ENCODE results near the gene GALNT14.
"Not testable (repeated sequence)": the region's sequence is repeated elsewhere in the genome, so short reads cannot be mapped to it uniquely, and the experiment has no call there.

GALNT14 gene

DNA sequence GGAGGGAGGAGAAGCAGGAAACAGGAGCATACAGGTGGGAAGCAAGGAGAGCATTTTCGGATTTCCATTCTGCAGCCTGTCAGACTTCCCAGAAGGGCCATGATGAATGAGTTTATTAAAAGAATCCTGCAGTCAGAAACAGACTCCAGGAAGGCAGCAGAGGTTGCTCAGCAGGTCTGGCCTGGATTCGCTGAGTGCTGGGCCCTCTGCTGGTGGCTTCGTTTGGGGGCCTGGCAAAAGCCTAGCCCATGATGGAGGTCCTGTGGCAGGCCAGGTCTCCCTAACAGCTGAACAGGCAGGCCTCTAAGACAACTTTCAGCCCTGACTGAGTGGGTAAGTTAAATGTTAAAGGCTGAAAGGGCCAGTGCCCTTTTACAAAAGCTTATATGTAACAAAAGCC is 222.8 kb downstream of the GALNT14 start:
- H3K79me2 ChIP-seq (ENCODE audit: control insufficient read depth, insufficient read depth, low read length) = no peaks in the 10 kb centered on the region
- H3K9ac ChIP-seq (ENCODE audit: low read length) = no peak overlapping the region
- H3K4ac ChIP-seq (ENCODE audit: low read depth, low read length) = no peak overlapping the region
- no peaks in the 10 kb centered on the region for H3K27me3 ChIP-seq (ENCODE audit: insufficient read depth, low read length, poor library complexity)
- H2BK120ac ChIP-seq (ENCODE audit: low read depth, low read length) = no peak overlapping the region
- H3K36me3 ChIP-seq (ENCODE audit: control insufficient read depth, insufficient read depth, low read length) = no peaks in the 10 kb centered on the region
- no peaks in the 10 kb centered on the region for H3K4me1 ChIP-seq (ENCODE audit: control insufficient read depth, low read depth, low read length)
- no peak overlapping the region for H4K8ac ChIP-seq (ENCODE audit: low read depth, low read length)
- no peak overlapping the region for H3K18ac ChIP-seq (ENCODE audit: low read length)
- H2BK15ac ChIP-seq (replicated peaks; ENCODE audit: low read depth) = no peak overlapping the region
- H2AK5ac ChIP-seq (ENCODE audit: low read length) = no peak overlapping the region
- WGBS (ENCODE audit: extremely low coverage, insufficient coverage, low lambda C conversion rate) = no CpG with 5 or more reads among the region's 3 CpGs
- no peak overlapping the region for H3K4me2 ChIP-seq (ENCODE audit: low read length)
- no peak overlapping the region for H2BK5ac ChIP-seq (ENCODE audit: low read length)
- no peak overlapping the region for H4K5ac ChIP-seq (ENCODE audit: low read length)
- H3K23ac ChIP-seq (ENCODE audit: low read length) = no peak overlapping the region
- H3K79me1 ChIP-seq (ENCODE audit: low read length) = no peaks in the 10 kb centered on the region
- H3K27ac ChIP-seq (ENCODE audit: low read depth, low read length) = no peak overlapping the region
- H3K4me3 ChIP-seq (ENCODE audit: low read length) = no peak overlapping the region
- DNase-seq = peak; percentile 82
- peak overlapping the region; percentile 8 for H3K56ac ChIP-seq (ENCODE audit: low read length)

DNA sequence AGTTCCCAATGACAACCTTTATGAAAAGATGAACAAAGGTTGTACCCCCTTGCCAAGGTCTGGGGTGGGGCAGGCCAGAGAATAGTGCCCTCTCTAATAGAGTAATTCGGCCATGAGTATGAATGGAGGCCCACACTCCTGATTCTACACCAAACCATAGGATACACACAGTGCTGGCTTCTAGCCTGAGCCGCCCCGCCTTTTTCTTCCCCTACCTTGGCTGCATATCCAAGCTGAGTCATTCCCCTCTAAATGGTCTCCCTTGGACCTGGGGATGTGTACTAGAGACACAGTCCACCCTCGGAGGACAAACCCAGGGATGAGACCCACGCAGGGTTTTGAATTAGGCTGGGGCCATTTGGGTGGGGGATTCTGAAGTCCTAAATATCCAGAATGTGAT is 223.8 kb downstream of the GALNT14 start:
- no CpG with 5 or more reads among the region's 5 CpGs for WGBS (ENCODE audit: extremely low coverage, insufficient coverage, low lambda C conversion rate)

DNA sequence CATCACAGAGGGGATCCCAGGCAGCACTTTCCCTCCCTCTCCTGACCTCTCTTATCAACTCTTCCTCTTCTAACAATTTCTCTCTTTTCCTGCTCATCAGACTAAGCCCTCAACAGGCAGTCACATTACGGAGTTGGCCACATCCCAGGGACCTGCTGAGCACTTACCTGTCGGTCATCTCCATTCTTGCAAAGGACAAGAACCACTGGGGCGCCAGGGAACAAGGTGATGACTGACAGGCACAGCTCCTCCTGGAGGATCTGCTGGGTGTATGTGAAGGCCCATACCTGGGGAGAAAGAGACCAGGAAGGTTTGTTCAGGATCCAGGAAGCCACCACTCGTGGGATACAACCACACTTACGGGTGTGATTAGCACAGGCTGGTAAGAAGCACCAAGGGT is 226.2 kb downstream of the GALNT14 start:
- DNase-seq = no peak
- Histone ChIP-seq H3K79me1 (ENCODE audit: low read length) (no peaks in the 10 kb centered on the region), H3K27me3 (ENCODE audit: insufficient read depth, low read length, poor library complexity) (no peaks in the 10 kb centered on the region), H3K27ac (ENCODE audit: low read depth, low read length) (no peak overlapping the region), H3K18ac (ENCODE audit: low read length) (no peak overlapping the region), H3K23ac (ENCODE audit: low read length) (no peak overlapping the region), H3K56ac (ENCODE audit: low read length) (no peak overlapping the region), H3K36me3 (ENCODE audit: control insufficient read depth, insufficient read depth, low read length) (no peaks in the 10 kb centered on the region), H2BK15ac (replicated peaks; ENCODE audit: low read depth) (no peak overlapping the region), H2AK5ac (ENCODE audit: low read length) (no peak overlapping the region), H3K4me3 (ENCODE audit: low read length) (no peak overlapping the region), H3K79me2 (ENCODE audit: control insufficient read depth, insufficient read depth, low read length) (no peaks in the 10 kb centered on the region), H3K4ac (ENCODE audit: low read depth, low read length) (no peak overlapping the region), H3K9ac (ENCODE audit: low read length) (no peak overlapping the region), H2BK120ac (ENCODE audit: low read depth, low read length) (no peak overlapping the region), H4K5ac (ENCODE audit: low read length) (no peak overlapping the region), H3K4me1 (ENCODE audit: control insufficient read depth, low read depth, low read length) (no peaks in the 10 kb centered on the region), H3K4me2 (ENCODE audit: low read length) (no peak overlapping the region), H2BK5ac (ENCODE audit: low read length) (no peak overlapping the region), H4K8ac (ENCODE audit: low read depth, low read length) (no peak overlapping the region)
- WGBS (ENCODE audit: extremely low coverage, insufficient coverage, low lambda C conversion rate) = no CpG with 5 or more reads among the region's 5 CpGs

More for the DNA sequence above, 223.8 kb downstream of the GALNT14 start:
- no peak overlapping the region for H3K9ac ChIP-seq (ENCODE audit: low read length)
- H3K23ac ChIP-seq (ENCODE audit: low read length) = no peak overlapping the region
- no peaks in the 10 kb centered on the region for H3K79me2 ChIP-seq (ENCODE audit: control insufficient read depth, insufficient read depth, low read length)
- no peak overlapping the region for H3K4me2 ChIP-seq (ENCODE audit: low read length)
- no peak overlapping the region for H4K8ac ChIP-seq (ENCODE audit: low read depth, low read length)
- H4K5ac ChIP-seq (ENCODE audit: low read length) = no peak overlapping the region
- no peak overlapping the region for H3K4me3 ChIP-seq (ENCODE audit: low read length)
- H3K79me1 ChIP-seq (ENCODE audit: low read length) = no peaks in the 10 kb centered on the region
- H2BK5ac ChIP-seq (ENCODE audit: low read length) = no peak overlapping the region
- no peak overlapping the region for H2AK5ac ChIP-seq (ENCODE audit: low read length)
- no peaks in the 10 kb centered on the region for H3K4me1 ChIP-seq (ENCODE audit: control insufficient read depth, low read depth, low read length)
- H3K56ac ChIP-seq (ENCODE audit: low read length) = no peak overlapping the region
- H3K27ac ChIP-seq (ENCODE audit: low read depth, low read length) = no peak overlapping the region
- H3K4ac ChIP-seq (ENCODE audit: low read depth, low read length) = no peak overlapping the region
- no peaks in the 10 kb centered on the region for H3K27me3 ChIP-seq (ENCODE audit: insufficient read depth, low read length, poor library complexity)
- no peak for DNase-seq
- no peak overlapping the region for H3K18ac ChIP-seq (ENCODE audit: low read length)
- no peak overlapping the region for H2BK120ac ChIP-seq (ENCODE audit: low read depth, low read length)
- no peak overlapping the region for H2BK15ac ChIP-seq (replicated peaks; ENCODE audit: low read depth)
- H3K36me3 ChIP-seq (ENCODE audit: control insufficient read depth, insufficient read depth, low read length) = no peaks in the 10 kb centered on the region

DNA sequence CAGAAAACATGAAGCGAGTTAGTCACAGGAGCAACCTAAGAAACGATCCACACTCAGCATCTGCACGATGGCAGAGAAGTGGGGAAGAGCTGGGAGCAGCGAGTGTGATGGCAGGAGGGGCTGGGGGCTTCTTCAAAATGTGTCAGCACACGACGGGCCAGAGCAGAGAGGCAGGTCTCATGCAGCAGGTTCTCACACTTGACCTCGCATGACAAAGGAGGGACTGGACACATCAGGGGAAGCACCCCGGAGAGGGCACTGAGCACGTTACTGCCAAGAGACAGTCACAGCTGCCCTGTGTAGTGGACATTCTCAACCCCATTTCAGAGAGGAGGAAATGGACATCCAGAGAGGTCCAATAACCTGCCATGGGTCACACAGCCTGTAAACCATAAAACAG is 226.9 kb downstream of the GALNT14 start:
- H3K36me3 ChIP-seq (ENCODE audit: control insufficient read depth, insufficient read depth, low read length) = no peaks in the 10 kb centered on the region
- H3K9ac ChIP-seq (ENCODE audit: low read length) = no peak overlapping the region
- H2BK15ac ChIP-seq (replicated peaks; ENCODE audit: low read depth) = no peak overlapping the region
- no peaks in the 10 kb centered on the region for H3K79me1 ChIP-seq (ENCODE audit: low read length)
- H2BK5ac ChIP-seq (ENCODE audit: low read length) = no peak overlapping the region
- H2AK5ac ChIP-seq (ENCODE audit: low read length) = no peak overlapping the region
- H3K4ac ChIP-seq (ENCODE audit: low read depth, low read length) = no peak overlapping the region
- H3K4me1 ChIP-seq (ENCODE audit: control insufficient read depth, low read depth, low read length) = no peaks in the 10 kb centered on the region
- H3K18ac ChIP-seq (ENCODE audit: low read length) = no peak overlapping the region
- H2BK120ac ChIP-seq (ENCODE audit: low read depth, low read length) = no peak overlapping the region
- no peak overlapping the region for H4K8ac ChIP-seq (ENCODE audit: low read depth, low read length)
- no peaks in the 10 kb centered on the region for H3K79me2 ChIP-seq (ENCODE audit: control insufficient read depth, insufficient read depth, low read length)
- no peak for DNase-seq
- no peak overlapping the region for H3K23ac ChIP-seq (ENCODE audit: low read length)
- no peak overlapping the region for H3K27ac ChIP-seq (ENCODE audit: low read depth, low read length)
- H4K5ac ChIP-seq (ENCODE audit: low read length) = no peak overlapping the region
- no CpG with 5 or more reads among the region's 9 CpGs for WGBS (ENCODE audit: extremely low coverage, insufficient coverage, low lambda C conversion rate)
- no peak overlapping the region for H3K56ac ChIP-seq (ENCODE audit: low read length)
- H3K4me3 ChIP-seq (ENCODE audit: low read length) = no peak overlapping the region
- H3K27me3 ChIP-seq (ENCODE audit: insufficient read depth, low read length, poor library complexity) = no peaks in the 10 kb centered on the region
- H3K4me2 ChIP-seq (ENCODE audit: low read length) = no peak overlapping the region

DNA sequence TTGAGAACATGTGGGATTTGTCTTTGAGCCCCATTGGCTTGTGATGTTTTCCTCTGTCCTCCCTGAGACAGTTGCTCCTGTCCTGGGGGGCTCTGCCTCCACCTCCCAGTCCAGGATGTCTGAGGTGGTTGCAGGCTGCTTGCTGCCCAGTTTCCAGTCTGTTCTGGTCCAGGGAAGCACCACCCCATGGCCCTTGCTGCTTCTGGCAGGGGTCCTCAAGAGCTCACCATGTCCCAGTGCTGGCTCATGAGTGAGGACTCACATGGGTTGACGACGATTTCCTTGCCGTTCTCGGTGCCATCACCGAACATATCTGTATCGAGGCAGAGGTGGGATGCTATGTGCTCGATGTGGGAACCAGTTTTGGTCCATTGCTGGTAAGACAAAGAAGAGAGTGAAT is 227.6 kb downstream of the GALNT14 start:
- H3K79me2 ChIP-seq (ENCODE audit: control insufficient read depth, insufficient read depth, low read length) = no peaks in the 10 kb centered on the region
- no peak overlapping the region for H3K18ac ChIP-seq (ENCODE audit: low read length)
- H3K4me3 ChIP-seq (ENCODE audit: low read length) = no peak overlapping the region
- no peak overlapping the region for H4K8ac ChIP-seq (ENCODE audit: low read depth, low read length)
- no peaks in the 10 kb centered on the region for H3K27me3 ChIP-seq (ENCODE audit: insufficient read depth, low read length, poor library complexity)
- no peak overlapping the region for H3K4me2 ChIP-seq (ENCODE audit: low read length)
- H2BK120ac ChIP-seq (ENCODE audit: low read depth, low read length) = no peak overlapping the region
- no peaks in the 10 kb centered on the region for H3K36me3 ChIP-seq (ENCODE audit: control insufficient read depth, insufficient read depth, low read length)
- no CpG with 5 or more reads among the region's 7 CpGs for WGBS (ENCODE audit: extremely low coverage, insufficient coverage, low lambda C conversion rate)
- H3K23ac ChIP-seq (ENCODE audit: low read length) = no peak overlapping the region
- H4K5ac ChIP-seq (ENCODE audit: low read length) = no peak overlapping the region
- H2BK5ac ChIP-seq (ENCODE audit: low read length) = no peak overlapping the region
- H3K27ac ChIP-seq (ENCODE audit: low read depth, low read length) = no peak overlapping the region
- no peaks in the 10 kb centered on the region for H3K4me1 ChIP-seq (ENCODE audit: control insufficient read depth, low read depth, low read length)
- H2BK15ac ChIP-seq (replicated peaks; ENCODE audit: low read depth) = no peak overlapping the region
- no peak overlapping the region for H3K56ac ChIP-seq (ENCODE audit: low read length)
- no peak for DNase-seq
- no peaks in the 10 kb centered on the region for H3K79me1 ChIP-seq (ENCODE audit: low read length)
- no peak overlapping the region for H2AK5ac ChIP-seq (ENCODE audit: low read length)
- no peak overlapping the region for H3K9ac ChIP-seq (ENCODE audit: low read length)
- H3K4ac ChIP-seq (ENCODE audit: low read depth, low read length) = no peak overlapping the region

DNA sequence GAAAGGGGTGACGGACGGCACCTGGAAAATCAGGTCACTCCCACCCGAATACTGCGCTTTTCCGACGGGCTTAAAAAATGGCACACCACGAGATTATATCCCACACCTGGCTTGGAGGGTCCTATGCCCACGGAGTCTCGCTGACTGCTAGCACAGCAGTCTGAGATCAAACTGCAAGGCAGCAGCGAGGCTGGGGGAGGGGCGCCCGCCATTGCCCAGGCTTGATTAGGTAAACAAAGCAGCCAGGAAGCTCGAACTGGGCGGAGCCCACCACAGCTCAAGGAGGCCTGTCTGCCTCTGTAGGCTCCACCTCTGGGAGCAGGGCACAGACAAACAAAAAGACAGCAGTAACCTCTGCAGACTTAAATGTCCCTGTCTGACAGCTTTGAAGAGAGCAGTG is 233.8 kb downstream of the GALNT14 start:
- H3K79me1 ChIP-seq (ENCODE audit: low read length); H3K27me3 ChIP-seq (ENCODE audit: insufficient read depth, low read length, poor library complexity); H3K27ac ChIP-seq (ENCODE audit: low read depth, low read length); H3K36me3 ChIP-seq (ENCODE audit: control insufficient read depth, insufficient read depth, low read length); H4K5ac ChIP-seq (ENCODE audit: low read length); DNase-seq; H3K4me1 ChIP-seq (ENCODE audit: control insufficient read depth, low read depth, low read length); H2BK120ac ChIP-seq (ENCODE audit: low read depth, low read length); H3K18ac ChIP-seq (ENCODE audit: low read length); H3K9ac ChIP-seq (ENCODE audit: low read length); H4K8ac ChIP-seq (ENCODE audit: low read depth, low read length); H3K4ac ChIP-seq (ENCODE audit: low read depth, low read length); H2AK5ac ChIP-seq (ENCODE audit: low read length); H2BK5ac ChIP-seq (ENCODE audit: low read length); H3K4me2 ChIP-seq (ENCODE audit: low read length); H3K4me3 ChIP-seq (ENCODE audit: low read length); H3K23ac ChIP-seq (ENCODE audit: low read length); H2BK15ac ChIP-seq (replicated peaks; ENCODE audit: low read depth); H3K79me2 ChIP-seq (ENCODE audit: control insufficient read depth, insufficient read depth, low read length); H3K56ac ChIP-seq (ENCODE audit: low read length): not testable (repeated sequence)
- WGBS (ENCODE audit: extremely low coverage, insufficient coverage, low lambda C conversion rate) = no CpG with 5 or more reads among the region's 14 CpGs

All from mesendoderm (in vitro differentiated cells).